BJ (cell line): Measurements from ENCODE around the gene PREPL. TPM values are rescaled to one million over a fixed set of nuclear protein-coding genes. Genes with fewer than 3 reads are reported as not detected.

Source experiments
- CTCF ChIA-PET: fragments of 350-600 bp; formaldehyde crosslinking; extraction: SDS; loops from one replicate; lab custom pipeline; 2021; ENCODE audit warnings: antibody characterized with exemption, inconsistent platforms; lab: Yijun Ruan, JAX
- POLR2A ChIA-PET: fragments of 300-600 bp; sonication (Branson Sonifier 250); formaldehyde crosslinking; extraction: SDS; loops from one replicate; lab custom pipeline; 2021; ENCODE audit warnings: antibody characterized with exemption; lab: Charles Lee
- DNase-seq: peaks from one replicate; pipeline ENCODE4 v3.0.0-alpha.2; 2011; ENCODE audit warnings: low read depth
- H3K27me3 ChIP-seq: 2 replicates; pipeline ENCODE4 v1.6.0; 2011; ENCODE audit warnings: low read length; ENCODE audit not compliant: control insufficient read depth, insufficient read depth
- H3K36me3 ChIP-seq: 2 replicates; pipeline ENCODE4 v1.5.1; 2011; ENCODE audit warnings: low read length; ENCODE audit not compliant: control insufficient read depth, insufficient read depth
- H3K4me3 ChIP-seq: 2 replicates; pipeline ENCODE4 v1.5.1; 2011; ENCODE audit warnings: low read depth, mild to moderate bottlenecking, control low read depth, low read length
- polyA plus RNA-seq: library from polyadenylated mRNA; depleted of rRNA; stranded (reverse); fragments of >200 nt; gene quantifications from 2 replicates; pipeline ENCODE4 v1.2.3, GENCODE V29; 2011
- TF ChIP-seq, protein P1 (sequence below): IDR thresholded peaks from 2 replicates; pipeline ENCODE4 v1.5.1; 2011; ENCODE audit warnings: low read depth, mild to moderate bottlenecking, control low read depth, inconsistent platforms, low read length, moderate library complexity; ENCODE audit not compliant: insufficient read depth

The PREPL gene
- polyA plus RNA-seq, 1 experiment: 18.4 TPM

DNA sequence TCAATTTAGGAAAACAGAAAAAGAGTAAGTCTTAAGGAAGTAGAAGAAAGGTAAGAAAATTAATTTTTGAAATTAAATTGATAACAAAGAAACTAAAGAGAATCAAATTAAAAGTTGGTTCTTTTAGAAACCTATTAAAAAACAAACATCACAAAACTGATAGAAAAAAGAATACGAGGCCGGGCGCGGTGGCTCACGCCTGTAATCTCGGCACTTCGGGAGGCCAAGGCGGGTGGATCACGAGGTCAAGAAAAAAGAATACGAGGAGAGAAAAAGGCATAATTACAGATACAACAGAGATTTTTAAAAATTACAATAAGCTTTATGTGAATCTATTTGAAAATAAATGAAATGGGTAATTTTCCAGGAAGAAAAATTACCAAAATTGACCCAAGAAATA lies 11.8 kb downstream of the PREPL start:
- no peak overlapping the region for H3K4me3 ChIP-seq
- CTCF ChIA-PET: interaction anchor here (1.4 kb wide), 1 partner anchor 43 kb away, joined by 3 read pairs; no protein-coding TSS in a partner anchor
- DNase-seq: no peak
- TF ChIP-seq, protein P1, sequence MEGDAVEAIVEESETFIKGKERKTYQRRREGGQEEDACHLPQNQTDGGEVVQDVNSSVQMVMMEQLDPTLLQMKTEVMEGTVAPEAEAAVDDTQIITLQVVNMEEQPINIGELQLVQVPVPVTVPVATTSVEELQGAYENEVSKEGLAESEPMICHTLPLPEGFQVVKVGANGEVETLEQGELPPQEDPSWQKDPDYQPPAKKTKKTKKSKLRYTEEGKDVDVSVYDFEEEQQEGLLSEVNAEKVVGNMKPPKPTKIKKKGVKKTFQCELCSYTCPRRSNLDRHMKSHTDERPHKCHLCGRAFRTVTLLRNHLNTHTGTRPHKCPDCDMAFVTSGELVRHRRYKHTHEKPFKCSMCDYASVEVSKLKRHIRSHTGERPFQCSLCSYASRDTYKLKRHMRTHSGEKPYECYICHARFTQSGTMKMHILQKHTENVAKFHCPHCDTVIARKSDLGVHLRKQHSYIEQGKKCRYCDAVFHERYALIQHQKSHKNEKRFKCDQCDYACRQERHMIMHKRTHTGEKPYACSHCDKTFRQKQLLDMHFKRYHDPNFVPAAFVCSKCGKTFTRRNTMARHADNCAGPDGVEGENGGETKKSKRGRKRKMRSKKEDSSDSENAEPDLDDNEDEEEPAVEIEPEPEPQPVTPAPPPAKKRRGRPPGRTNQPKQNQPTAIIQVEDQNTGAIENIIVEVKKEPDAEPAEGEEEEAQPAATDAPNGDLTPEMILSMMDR: no peak
- POLR2A ChIA-PET: no interaction called here
- H3K36me3 ChIP-seq: no peaks in the 10 kb centered on the region
- no peaks in the 10 kb centered on the region for H3K27me3 ChIP-seq

DNA sequence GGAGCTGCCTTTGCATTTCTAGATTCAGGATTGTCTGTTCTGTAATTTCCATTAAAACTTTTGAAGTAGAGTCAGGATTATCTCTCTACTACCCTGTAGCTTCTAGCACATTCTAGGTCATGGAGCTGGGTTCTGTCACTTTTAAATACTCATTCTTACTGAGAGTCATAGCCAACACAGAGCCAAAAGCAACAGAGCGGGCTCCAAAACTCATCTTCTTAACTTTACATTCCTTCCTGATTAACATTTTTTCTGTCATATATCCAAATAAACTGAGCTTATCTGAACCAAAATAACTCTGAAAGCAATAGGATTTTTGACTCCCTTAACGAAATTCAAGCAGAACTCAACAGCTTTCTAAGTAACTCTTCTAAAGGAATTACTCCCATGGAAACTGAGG lies 12.9 kb downstream of the PREPL start:
- peak; percentile 15 for DNase-seq
- Histone ChIP-seq H3K27me3 (no peaks in the 10 kb centered on the region), H3K4me3 (no peak overlapping the region), H3K36me3 (no peaks in the 10 kb centered on the region)
- TF ChIP-seq, protein P1: no peak
- POLR2A ChIA-PET: no interaction called here
- CTCF ChIA-PET: interaction anchor here (0.6 to 1.4 kb wide), 3 partner anchors 15 to 57 kb away, joined by 3 read pairs; no protein-coding TSS in a partner anchor

DNA sequence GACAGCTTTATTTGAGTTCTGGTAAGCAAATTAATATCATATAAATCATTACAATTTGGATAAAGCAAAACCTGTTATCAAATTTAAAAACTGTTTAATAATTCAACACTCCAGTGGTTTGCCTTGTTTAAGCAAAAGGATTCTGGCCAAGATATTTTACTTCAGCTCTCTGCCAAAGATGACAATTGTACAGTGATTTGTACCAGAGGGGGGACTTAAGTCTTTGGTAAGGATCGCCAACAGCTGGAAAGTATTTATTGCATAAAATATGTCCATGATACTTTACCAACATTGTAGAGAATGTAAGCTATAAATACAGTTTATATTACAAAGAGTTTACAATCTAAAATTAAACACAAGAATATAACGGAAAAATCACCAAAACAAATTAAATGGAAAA lies 13.8 kb downstream of the PREPL start:
- TF ChIP-seq, protein P1: no peak
- H3K36me3 ChIP-seq: 0 out of 2 replicates have a peak, but pooled peaks cover 2% of the 10 kb centered on the region
- CTCF ChIA-PET: no interaction called here
- H3K4me3 ChIP-seq: no peak overlapping the region
- POLR2A ChIA-PET: no interaction called here
- no peaks in the 10 kb centered on the region for H3K27me3 ChIP-seq
- no peak for DNase-seq

GRCh38 chr2:44342854-44343253 lies 18.4 kb downstream of the PREPL start:
- no peak for DNase-seq
- Histone ChIP-seq H3K36me3 (0 out of 2 replicates have a peak, but pooled peaks cover 2% of the 10 kb centered on the region), H3K4me3 (no peak overlapping the region), H3K27me3 (no peaks in the 10 kb centered on the region)
- TF ChIP-seq, protein P1: peak; percentile 17; the same call in 1 of the 2 replicates
- ChIA-PET CTCF (interaction anchor here (1.2 to 1.9 kb wide), 2 partner anchors 10 to 22 kb away, joined by 4 to 6 read pairs; no protein-coding TSS in a partner anchor), POLR2A (no interaction called here)

DNA sequence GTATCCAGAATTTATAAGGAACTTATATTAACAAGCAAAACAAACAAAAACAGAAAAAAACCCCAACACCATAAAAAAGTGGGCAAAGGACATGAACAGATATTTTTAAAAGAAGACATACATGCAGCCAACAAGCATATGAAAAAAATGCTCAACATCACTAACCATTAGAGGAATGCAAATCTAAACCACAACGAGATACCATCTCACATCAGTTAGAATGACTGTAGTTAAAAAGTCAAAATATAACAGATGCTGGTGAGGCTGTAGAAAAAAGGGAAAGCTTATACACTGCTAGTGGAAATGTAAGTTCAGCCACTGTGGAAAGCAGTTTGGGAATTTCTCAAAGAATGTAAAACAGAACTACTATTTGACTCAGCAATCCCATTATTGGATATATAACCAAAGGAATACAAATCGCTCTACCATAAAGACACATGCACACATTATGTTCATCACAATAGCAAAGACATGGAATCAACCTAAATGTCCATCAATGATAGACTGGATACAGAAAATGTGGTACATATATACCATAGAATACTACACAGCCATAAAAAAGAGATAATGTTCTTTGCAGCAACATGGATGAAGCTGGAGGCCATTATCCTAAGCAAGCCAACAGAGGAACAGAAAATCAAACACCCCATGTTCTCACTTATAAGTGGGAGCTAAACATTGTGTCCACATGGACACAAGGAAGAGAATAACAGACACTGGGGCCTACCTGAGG lies 25.3 kb downstream of the PREPL start:
- no peak overlapping the region for H3K4me3 ChIP-seq
- TF ChIP-seq, protein P1: no peak
- DNase-seq: peak; percentile 12
- H3K36me3 ChIP-seq: peaks cover 2% of the 10 kb centered on the region
- ChIA-PET CTCF (interaction anchor here (0.6 kb wide), 1 partner anchor 92 kb away, joined by 4 read pairs; no protein-coding TSS in a partner anchor), POLR2A (no interaction called here)
- H3K27me3 ChIP-seq: no peaks in the 10 kb centered on the region
